Measurements from ENCODE around the gene WDFY4.

Gene WDFY4

DNA sequence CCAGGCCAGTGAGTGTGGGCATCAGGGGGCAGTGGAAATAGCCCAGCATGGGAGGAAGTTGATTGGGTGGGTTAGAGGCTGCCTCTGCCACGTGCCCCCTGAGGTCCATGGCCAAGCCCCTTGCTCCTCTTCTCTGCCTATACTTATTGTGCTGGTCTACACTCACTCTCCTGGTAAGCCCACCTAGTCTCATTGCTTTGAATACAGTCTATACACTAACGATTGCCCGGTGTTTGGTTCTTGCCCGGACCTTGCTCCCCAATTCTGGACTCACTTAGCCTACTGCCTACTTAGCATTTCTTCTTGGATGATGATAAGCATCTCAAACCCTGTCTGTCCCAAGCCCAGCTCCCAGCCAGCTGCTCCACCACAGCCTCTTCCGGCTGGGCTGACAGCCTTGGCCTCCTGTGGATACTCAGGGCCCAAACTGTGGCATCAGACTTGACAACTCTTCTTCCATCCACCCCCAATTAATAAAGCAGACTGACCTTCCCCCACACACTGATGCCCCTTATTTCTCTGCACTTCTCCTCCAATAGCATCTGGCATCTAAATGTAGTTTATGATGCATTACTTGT lies 244.8 kb downstream of the WDFY4 start:
- DNase-seq, result no peak

- DNase-seq, result no peak
Observed at GRCh38 chr10:48931188-48931587, 246.5 kb downstream of the WDFY4 start.

DNA sequence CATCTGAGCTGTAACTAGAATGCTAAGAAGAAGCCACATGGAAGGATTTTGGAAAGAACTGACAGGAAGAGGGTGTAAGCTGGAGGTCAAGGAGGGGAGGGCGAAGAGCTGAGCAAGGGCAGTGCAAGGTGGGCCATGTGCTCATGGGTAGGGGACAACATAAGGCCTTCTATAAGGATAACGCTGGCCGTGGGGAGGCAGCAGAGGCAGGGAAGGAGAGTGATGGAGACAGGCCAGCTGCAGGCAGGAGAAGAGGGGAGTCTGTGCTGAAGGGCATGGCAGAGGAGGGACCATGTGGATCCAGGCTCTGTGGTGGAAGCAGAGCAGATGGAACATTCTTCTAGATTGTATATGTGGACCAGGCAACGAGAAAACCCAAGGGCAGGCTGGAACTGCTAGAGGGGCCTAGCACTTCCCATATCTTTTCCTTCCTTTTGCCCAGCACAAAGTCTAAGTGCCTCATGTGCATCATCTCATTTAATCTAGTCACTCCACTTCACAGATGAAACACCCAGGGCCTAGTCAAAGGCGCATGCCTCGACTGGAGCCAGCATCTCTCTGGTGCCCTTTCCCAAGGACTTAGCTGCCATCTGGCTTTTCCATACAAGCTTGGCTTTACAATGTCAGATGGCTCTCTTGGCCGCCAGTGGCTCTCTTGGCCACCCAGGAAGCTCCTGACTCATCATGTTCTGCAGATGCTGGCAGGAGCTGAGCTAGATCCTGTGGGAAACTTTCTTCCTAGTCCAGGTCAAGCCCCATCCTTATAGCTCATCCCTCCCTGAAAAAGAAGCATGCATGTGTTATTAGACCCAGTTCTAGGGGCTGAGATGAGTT lies 248.4 kb downstream of the WDFY4 start:
- DNase-seq, result no peak

DNA sequence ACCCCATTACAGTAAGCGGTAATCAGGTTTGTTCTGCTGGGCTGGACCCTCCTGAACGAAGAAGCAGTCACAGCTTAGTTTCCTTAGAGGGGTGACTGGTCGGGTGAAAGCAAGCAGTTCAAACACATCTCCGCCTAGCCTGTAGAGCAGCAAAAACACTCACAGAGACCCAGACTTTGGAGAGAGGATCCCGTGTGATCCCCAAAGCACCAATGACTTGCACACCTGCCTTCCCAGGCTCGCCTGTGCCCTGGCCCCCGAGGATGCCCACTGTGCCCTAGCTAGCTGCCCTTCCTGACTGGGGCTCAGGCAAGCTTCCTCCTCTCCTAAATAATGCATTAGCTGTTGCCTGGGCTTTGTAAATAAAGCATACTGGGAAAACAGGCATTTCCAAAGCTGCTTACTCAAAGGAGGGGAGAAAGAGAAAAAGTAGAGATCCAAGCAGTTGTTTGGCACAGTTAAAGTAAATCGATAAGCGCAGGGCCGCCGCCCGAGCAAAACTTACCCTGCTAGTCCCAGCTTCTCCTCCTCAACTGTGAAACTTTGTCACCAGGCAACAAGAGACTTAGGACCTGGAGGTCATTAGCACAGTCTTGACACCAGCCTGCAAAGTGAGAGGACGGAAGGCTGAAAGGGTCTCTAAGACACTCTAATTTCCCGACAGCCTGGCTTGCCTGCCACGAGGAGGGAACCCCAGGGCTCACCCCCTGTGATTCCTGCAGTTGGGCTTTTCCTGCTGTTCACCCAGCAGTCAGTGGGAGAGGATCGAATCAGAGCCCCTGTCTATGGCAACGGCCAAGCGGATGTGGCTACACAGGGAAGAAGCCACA lies 250.2 kb downstream of the WDFY4 start:
- DNase-seq, result no peak

GRCh38 chr10:48935577-48935976 lies 250.9 kb downstream of the WDFY4 start:
- no peak for DNase-seq

DNA sequence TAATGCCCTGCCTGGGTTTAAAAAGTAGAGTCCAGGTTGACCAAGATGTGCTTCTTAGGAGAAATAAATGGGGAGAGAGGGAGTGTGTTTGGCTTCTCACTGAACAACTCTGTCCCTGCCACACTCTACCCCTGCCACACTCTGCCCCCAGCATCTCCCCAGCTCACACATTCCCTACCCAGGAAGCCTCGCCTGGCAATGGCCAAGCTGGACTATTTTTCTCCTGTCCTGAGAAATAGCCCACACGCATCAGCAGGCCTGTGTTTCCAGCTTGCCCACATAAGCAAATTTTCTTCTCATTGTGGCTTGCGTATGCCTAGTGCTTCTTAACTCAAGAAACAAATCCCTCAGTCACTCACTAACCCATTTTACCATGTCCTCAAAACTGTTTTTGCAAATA lies 253.1 kb downstream of the WDFY4 start:
- DNase-seq, result no peak

DNA sequence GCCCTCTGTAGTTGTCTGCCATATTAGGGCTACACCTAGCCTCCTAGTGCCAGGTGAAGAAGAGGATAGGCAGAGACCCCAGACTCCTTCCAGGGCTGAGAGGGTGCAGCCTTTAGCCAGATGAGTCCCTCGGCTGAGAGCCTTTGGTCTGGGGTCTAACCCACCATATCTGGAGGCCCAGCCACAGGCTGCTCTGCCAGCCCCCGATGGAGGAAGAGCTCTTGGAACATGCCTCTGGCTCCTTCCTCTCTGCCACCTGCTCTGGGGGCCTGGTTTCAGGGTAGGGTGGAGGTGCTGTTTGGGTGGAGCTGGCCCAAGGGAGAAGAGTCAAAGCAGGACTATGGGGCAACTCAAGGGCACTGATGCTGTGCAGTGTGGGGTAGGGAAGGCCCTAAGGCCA lies 253.6 kb downstream of the WDFY4 start:
- DNase-seq, result no peak

DNA sequence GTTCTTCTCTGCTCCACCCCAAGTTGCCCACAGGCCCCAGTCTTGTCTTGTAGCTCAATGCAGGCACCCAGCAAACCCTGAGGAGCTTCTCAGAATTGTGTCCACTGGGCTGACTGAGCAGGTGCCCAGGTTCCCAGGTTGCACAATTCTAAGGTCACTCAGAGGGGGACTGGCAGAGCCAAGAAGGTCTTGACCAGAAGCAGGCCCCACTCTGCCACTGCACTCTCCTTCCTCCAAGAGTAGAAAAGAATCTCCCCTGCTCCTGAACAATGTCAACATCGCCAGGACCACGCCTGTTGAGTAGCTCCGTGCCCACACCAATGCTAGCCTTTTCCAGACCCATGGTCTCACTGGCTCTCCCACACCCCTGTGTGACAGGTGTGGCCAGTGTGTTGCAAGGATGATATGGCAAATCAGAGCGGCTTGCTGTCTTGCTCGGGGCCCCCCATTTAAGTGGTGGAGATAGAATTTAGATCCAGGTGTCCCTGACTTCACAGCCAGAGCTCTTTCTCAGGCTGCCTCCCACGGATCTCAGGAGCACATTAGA lies 254.4 kb downstream of the WDFY4 start:
- no peak for DNase-seq

DNA sequence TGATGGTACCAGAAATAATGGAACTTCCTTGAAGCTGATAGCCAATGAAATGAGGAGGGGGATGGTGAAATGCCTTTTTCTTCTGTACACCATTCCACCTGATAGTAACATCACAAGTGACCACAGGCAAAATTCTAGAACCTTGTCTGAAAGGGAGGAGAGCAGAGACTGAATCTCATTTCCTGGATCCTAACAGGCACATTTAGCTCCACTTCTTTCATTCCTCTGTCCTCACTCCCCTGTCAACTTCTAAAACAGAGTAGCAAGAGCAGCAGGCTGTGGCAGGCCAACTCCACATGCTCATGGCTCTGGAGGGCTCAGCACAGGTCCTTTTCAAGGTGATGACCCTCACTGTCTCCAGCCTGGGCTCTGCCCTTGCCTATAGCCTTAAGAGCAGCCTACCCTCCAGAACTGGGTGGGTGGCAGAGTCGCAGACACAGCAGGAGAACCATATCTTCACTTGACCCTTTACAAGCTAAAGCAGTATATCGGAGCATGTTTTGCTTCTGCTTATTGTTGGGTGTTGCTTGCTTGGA lies 255.2 kb downstream of the WDFY4 start, which contains the start of gene LRRC18:
LRRC18 (minus strand) TSS at position 51 of the 536 bp plus-strand sequence. CDS start 25,685 bp downstream, outside the sequence.
- DNase-seq, result no peak

DNA sequence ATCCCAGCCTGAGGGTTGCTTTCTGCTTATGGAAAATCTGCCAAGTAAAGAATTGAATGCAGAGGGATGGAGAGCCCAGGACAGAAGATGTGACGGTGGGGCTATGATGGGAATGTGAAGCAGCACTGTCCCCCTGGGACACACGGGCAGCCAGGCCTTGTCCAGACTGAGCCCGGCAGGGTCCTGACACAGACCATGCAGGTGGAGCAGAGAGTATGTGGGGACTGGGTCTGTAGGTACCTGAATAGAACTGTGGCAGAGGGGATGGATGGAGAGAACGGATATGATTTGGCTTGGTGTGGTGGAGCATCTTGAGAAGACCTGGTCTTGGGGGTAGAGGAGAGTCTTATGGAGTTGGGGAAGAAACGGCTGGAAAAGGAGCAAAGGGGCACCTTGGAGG lies 255.7 kb downstream of the WDFY4 start:
- DNase-seq, result no peak

- no peak for DNase-seq
Observed at GRCh38 chr10:48940958-48941357, 256.3 kb downstream of the WDFY4 start.

DNA sequence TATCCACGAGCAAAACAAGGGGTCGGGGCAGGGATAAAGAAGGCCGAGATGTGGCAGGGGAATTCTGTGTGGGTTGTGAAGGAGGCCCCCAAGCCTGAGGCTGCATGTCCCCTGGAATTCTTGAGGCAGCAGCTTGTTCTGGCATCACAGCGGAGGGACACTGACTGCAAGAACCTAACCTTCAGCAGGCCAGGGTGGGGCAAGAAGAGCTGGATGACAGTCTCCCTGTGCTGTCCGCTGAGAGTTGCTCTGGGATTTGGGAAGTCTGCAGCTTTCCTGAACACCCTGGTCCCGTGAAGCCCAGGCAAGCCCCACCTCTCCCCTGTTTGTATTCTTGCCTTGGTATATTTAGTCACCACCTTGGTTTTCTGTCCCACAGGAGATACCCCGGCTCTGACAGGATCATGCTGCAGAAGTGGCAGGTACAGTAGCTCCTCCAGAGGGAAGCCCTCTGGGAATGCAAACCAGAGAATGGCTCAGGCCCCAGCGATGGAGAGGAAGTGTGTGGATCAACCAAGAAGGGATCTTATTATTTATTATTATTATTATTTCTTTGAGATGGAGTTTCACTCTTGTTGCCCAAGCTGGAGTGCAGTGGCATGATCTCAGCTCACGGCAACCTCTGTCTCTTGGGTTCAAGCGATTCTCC lies 256.9 kb downstream of the WDFY4 start:
- no peak for DNase-seq

- no peak for DNase-seq
Observed at GRCh38 chr10:48943096-48943495, 258.4 kb downstream of the WDFY4 start.

- no peak for DNase-seq
Observed at GRCh38 chr10:48944171-48944570, 259.5 kb downstream of the WDFY4 start.

DNA sequence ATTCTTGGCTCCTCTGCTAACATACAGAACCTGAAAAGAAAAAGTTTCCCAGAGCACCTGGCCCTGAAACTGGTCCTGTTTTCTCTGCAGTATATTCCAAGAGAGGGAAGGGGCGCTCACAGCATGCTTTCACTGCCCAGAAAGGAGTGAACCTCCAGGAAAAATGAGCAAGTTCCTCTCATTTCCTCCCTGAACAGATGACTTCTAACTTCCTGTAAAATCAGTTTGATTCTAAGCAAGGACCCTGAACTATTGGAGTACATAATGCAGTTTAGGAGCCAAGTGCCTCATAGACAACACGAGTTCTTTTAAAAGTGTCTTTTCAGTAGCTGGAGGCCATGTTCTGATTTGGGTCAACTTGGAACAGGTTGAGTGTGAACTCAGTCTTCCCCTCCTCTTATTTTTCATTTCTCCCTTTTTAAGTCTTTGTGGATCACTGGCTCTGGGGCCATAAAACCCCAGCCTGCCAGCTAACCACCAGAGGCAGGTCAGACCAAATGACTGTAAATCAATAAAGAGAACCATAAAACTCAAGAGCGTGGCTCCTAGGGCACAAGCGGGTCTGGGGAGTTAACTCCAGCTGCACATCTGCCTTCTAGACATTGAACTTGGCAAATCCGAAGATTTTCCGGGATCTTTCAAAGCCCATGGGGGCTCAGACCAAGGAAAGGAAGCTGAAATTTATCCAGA lies 260.9 kb downstream of the WDFY4 start:
- DNase-seq, result no peak

DNA sequence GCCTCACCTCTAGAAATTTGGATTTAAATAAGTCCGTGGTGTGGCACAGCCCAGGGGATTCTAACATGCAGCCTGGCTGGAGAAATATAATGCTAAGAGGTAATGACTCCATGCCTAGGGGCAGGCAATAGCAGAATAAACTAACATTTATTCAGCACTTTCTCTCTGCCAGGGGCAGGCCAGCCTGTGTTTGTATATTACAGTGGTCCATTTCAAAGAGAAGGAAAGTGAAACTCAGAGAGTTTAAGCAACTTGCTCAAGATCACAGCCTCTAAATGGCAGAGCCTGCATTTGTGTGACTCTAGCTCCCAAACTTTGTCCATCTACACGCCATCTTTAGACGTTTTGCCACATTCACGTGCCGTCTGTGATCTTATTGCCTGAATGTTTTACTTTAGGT lies 261.7 kb downstream of the WDFY4 start:
- no peak for DNase-seq

DNA sequence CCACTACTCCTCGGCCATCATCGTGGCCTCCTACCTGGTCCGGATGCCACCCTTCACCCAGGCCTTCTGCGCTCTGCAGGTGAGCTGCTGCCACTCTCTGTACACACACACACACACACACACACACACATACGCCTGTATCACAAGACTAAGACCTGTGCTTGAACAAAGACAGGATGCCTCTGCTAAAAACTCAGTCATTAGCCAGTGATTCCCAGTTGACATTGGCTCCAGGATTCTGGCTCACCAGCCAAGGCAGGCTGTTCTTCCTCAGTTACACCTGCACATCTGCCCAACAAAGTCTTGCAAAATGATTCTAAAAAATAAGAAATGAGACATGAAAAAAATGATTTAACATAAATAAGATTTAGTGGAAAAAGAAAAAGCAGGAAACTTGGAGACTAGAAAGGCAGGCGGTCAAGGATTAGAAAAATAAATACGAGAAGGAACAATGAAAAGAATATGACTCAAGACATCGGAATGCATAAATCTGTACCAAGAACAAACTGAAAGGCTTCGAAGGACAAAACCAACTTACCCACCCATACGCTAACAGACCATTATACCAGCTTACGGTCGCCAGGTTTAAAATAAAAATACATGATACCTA lies 262.3 kb downstream of the WDFY4 start:
- no peak for DNase-seq

GRCh38 chr10:48947690-48948469 lies 263.2 kb downstream of the WDFY4 start:
- no peak for DNase-seq

DNA sequence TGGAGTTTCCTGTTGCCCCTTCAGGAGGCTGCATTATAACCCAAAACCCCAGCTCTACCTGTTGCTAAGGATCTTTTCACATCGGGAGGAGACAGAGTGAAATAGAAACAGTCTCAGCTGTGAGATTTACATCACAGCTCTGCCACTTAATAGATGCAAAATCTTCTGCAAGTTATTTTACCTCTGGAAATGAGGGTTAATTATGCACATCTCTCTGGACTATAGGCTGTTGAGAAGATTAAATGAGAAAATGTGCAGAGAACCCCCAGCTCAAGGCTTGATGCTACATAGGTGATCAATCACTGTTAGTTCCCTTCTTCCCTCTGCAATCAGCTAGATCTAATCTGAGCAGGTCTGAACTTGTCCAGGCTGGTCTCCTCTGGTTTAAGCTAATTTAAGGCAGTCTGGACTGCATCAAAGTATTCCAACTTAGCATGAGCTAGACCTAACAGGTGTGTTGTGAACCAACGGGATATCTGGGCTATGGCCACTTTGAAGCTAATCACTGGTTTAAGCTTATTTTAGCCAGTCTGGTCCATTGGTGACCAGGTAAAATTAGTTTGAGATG lies 263.9 kb downstream of the WDFY4 start:
- DNase-seq, result no peak

- DNase-seq, result no peak
Observed at GRCh38 chr10:48951707-48952106, 267.0 kb downstream of the WDFY4 start.
